Activated T-cell treated with anti-CD3 and anti-CD28 coated beads, Interleukin-2, amount 50 U/mL, for 4 hours (primary cell): Measurements from ENCODE around the gene R3HCC1L. TPM values are rescaled to one million over a fixed set of nuclear protein-coding genes. Genes with fewer than 3 reads are reported as not detected.

ENCODE experiments used
- ATAC-seq, 2 donors: fragments of 200-7000 bp; cut with Tn5 transposase; one replicate each; pipeline ENCODE4 v1.10.0; 2021
- DNase-seq: peaks from one replicate; pipeline ENCODE4 v3.0.0-alpha.2; 2020
- H3K27me3 Mint-ChIP-seq: one replicate; pipeline ENCODE4 v1.8.0; 2021; ENCODE audit warnings: low read depth, mixed read lengths
- H3K36me3 Mint-ChIP-seq: one replicate; pipeline ENCODE4 v1.8.0; 2022; ENCODE audit warnings: mixed read lengths; ENCODE audit not compliant: insufficient read depth
- H3K4me1 Mint-ChIP-seq: one replicate; pipeline ENCODE4 v1.8.0; 2021; ENCODE audit warnings: low read depth, mixed read lengths
- H3K4me3 Mint-ChIP-seq: one replicate; pipeline ENCODE4 v1.8.0; 2021; ENCODE audit warnings: mild to moderate bottlenecking, moderate library complexity, mixed read lengths
- H3K9me3 Mint-ChIP-seq: one replicate; pipeline ENCODE4 v1.8.0; 2021; ENCODE audit warnings: mixed read lengths
- total RNA-seq, 3 donors: library from RNA; stranded (reverse); gene quantifications; one replicate each; pipeline ENCODE4 v1.2.1, GENCODE V29; 2021

R3HCC1L gene
- total RNA-seq, 3 donors from 2014 or later, result 16.8 to 19.6 (median 18.9) TPM

DNA sequence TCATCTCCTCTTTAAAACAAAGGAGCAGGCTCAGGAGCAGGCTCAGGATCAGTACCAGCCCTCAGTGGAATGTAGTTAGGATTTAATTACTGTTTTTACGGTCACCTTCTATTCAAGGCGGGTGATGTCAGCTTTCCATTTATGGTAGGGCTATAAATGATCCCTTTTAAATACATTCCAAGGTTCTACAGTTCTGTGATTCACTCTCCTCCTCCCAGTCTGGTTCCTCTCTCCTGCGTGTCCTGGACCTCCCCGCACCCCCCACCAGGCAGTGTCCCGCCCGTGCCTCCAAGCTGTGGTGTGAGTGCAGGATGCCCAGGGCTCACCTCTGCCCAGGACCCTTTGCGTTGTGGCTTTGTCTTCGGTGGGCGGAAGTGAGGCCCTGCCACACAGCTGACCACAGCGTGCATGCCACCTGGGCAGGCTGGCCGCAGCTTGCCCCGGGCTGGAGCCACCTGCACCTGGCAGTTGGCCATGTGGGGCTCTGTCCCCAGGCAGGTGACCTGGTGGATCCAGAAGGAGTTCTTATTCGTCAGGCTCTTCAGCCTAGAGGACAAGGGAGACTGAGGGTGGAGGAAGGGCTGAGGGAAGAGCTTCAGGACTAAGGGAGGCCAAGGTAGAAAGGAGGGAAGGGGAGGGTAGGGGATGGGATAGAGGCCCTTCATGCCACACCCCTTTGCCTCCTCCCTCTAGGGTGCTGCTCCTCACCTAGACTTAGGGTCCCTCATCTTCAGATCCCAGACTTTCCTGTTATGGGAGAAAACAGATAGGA lies 124.4 kb downstream of the R3HCC1L start:
- no peaks in the 10 kb centered on the region for H3K9me3 Mint-ChIP-seq
- DNase-seq (no peak), ATAC-seq (no peak)
- H3K27me3 Mint-ChIP-seq, result no peaks in the 10 kb centered on the region
- H3K4me3 Mint-ChIP-seq, result no peak overlapping the region
- no peaks in the 10 kb centered on the region for H3K4me1 Mint-ChIP-seq
- peaks cover 14% of the 10 kb centered on the region for H3K36me3 Mint-ChIP-seq

DNA sequence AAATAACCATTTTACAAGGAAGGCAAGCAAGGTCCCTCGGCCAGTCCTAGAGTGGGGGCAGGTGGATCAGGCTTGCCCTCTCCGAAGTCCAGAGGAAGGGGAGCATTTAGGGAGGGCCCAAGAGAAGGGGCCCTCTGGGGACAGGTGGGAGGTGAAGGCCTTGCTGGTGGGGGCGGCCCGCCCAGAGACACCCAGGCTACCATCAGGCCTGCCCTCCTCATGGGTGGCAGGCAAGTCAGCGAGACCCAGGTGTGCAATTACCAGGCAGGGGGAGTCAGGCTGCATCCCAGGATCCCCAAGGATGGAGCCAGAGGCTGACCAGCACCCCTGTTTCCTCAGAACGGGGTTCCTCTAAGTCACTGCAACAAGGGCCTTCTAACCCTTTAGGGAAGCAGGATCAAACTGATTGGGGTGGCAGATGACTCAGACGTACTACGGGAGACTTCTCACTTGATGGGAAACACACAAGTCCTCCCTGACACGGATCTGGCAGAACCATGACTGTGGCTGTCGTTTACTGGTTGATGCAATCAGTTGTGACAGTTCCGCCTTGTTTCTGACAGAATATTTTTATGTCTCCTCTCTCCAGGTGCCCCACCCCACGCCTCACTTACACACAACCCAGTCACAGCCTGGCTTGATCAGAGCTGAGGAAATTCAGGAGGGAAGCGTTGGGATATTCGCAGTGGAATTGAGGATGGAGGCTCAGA lies 125.3 kb downstream of the R3HCC1L start:
- H3K36me3 Mint-ChIP-seq, result peaks cover 10% of the 10 kb centered on the region
- H3K4me1 Mint-ChIP-seq, result no peaks in the 10 kb centered on the region
- ATAC-seq (no peak), DNase-seq (no peak)
- no peaks in the 10 kb centered on the region for H3K9me3 Mint-ChIP-seq
- no peaks in the 10 kb centered on the region for H3K27me3 Mint-ChIP-seq
- H3K4me3 Mint-ChIP-seq, result no peak overlapping the region

DNA sequence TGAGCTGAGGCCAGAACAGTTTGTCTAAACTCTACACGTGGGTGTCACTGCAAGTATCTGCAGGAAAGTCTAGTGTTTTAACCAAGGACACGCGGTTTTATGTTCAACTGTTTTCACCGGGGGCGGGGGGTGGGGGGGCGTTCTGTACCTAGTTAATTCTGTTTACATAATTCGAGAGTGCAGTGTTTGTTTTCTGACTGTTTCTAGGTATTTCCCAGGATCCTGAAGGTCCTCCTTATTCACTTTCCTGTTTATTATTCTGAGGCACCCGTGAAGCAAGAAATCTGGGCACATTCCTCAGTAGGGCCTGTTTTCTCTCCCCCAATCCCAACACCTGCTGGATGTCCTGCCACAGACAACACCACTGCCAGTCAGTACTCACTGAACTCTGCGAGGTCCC lies 125.9 kb downstream of the R3HCC1L start:
- Mint-ChIP-seq H3K4me3 (no peak overlapping the region), H3K36me3 (peaks cover 10% of the 10 kb centered on the region), H3K27me3 (no peaks in the 10 kb centered on the region), H3K9me3 (no peaks in the 10 kb centered on the region), H3K4me1 (no peaks in the 10 kb centered on the region)
- DNase-seq (no peak), ATAC-seq (no peak)

DNA sequence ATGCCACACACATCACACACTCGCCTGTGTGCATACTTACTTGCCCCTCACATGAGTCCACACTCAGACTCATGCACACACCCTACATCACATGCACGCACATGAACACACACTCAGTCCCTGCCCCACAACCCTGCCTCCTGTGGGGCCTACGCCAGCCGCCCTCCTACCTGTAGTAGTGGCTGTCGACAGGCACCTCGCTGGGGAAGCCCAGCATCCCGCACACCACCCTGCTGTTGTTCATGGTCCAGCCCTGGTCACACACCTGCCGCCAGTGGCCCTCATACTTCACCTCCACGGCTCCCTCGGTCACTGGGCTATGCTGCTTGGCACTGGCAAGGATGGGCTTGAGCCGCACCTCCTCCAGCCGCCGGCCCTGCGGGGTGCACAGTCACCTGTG lies 126.3 kb downstream of the R3HCC1L start:
- Mint-ChIP-seq H3K27me3 (no peaks in the 10 kb centered on the region), H3K4me3 (no peak overlapping the region), H3K36me3 (peaks cover 10% of the 10 kb centered on the region), H3K4me1 (no peaks in the 10 kb centered on the region), H3K9me3 (no peaks in the 10 kb centered on the region)
- ATAC-seq (no peak), DNase-seq (no peak)

- DNase-seq (no peak), ATAC-seq (no peak)
- Mint-ChIP-seq H3K4me3 (no peak overlapping the region), H3K36me3 (peaks cover 6% of the 10 kb centered on the region), H3K9me3 (no peaks in the 10 kb centered on the region), H3K27me3 (peaks cover 8% of the 10 kb centered on the region), H3K4me1 (no peaks in the 10 kb centered on the region)
Observed at GRCh38 chr10:98261436-98262277, 127.2 kb downstream of the R3HCC1L start.

DNA sequence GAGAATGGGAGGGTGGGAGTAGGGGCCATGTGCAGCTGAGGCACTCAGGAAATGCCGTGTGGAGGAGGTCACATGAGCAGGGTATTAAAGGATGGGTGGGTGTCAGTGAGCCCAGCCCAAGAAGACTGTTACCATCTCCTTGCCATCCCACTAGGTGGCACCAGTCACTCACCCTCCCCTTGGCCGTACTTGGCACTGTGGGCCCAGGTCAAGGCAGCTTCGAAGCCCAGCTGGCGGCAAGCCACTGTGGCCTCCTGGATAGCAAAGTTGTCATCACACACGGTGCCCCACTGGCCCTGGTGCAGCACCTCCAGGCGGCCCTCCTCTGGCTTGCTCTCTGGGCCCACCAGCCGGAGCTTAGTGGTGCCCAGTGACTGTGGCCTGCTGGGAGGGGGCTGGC lies 128.1 kb downstream of the R3HCC1L start:
- peaks cover 16% of the 10 kb centered on the region for H3K27me3 Mint-ChIP-seq
- peaks cover 4% of the 10 kb centered on the region for H3K36me3 Mint-ChIP-seq
- ATAC-seq (no peak), DNase-seq (no peak)
- H3K9me3 Mint-ChIP-seq, result no peaks in the 10 kb centered on the region
- H3K4me3 Mint-ChIP-seq, result no peak overlapping the region
- no peaks in the 10 kb centered on the region for H3K4me1 Mint-ChIP-seq

GRCh38 chr10:98263088-98263487 lies 128.6 kb downstream of the R3HCC1L start:
- ATAC-seq, result no peak
- peaks cover 19% of the 10 kb centered on the region for H3K27me3 Mint-ChIP-seq
- H3K4me3 Mint-ChIP-seq, result no peak overlapping the region

GRCh38 chr10:98264378-98265065 lies 130.1 kb downstream of the R3HCC1L start:
- Mint-ChIP-seq H3K36me3 (peaks cover 3% of the 10 kb centered on the region), H3K4me3 (no peak overlapping the region), H3K4me1 (no peaks in the 10 kb centered on the region), H3K27me3 (peaks cover 27% of the 10 kb centered on the region), H3K9me3 (no peaks in the 10 kb centered on the region)
- DNase-seq, result no peak
- ATAC-seq, result no peak

More at GRCh38 chr10:98263088-98263487, 128.6 kb downstream of the R3HCC1L start:
- no peak for DNase-seq
- H3K9me3 Mint-ChIP-seq, result no peaks in the 10 kb centered on the region
- no peaks in the 10 kb centered on the region for H3K4me1 Mint-ChIP-seq
- peaks cover 3% of the 10 kb centered on the region for H3K36me3 Mint-ChIP-seq

- no peaks in the 10 kb centered on the region for H3K4me1 Mint-ChIP-seq
- peaks cover under 1% of the 10 kb centered on the region for H3K36me3 Mint-ChIP-seq
- no peak for ATAC-seq
- no peak for DNase-seq
- no peak overlapping the region for H3K4me3 Mint-ChIP-seq
- peaks cover 37% of the 10 kb centered on the region for H3K27me3 Mint-ChIP-seq
- no peaks in the 10 kb centered on the region for H3K9me3 Mint-ChIP-seq
Observed at GRCh38 chr10:98265403-98266378, 131.2 kb downstream of the R3HCC1L start.

GRCh38 chr10:98266647-98267046 lies 132.2 kb downstream of the R3HCC1L start:
- Mint-ChIP-seq H3K4me1 (no peaks in the 10 kb centered on the region), H3K9me3 (no peaks in the 10 kb centered on the region), H3K4me3 (no peak overlapping the region), H3K36me3 (no peaks in the 10 kb centered on the region), H3K27me3 (peaks cover 43% of the 10 kb centered on the region)
- no peak for DNase-seq
- ATAC-seq, result no peak

DNA sequence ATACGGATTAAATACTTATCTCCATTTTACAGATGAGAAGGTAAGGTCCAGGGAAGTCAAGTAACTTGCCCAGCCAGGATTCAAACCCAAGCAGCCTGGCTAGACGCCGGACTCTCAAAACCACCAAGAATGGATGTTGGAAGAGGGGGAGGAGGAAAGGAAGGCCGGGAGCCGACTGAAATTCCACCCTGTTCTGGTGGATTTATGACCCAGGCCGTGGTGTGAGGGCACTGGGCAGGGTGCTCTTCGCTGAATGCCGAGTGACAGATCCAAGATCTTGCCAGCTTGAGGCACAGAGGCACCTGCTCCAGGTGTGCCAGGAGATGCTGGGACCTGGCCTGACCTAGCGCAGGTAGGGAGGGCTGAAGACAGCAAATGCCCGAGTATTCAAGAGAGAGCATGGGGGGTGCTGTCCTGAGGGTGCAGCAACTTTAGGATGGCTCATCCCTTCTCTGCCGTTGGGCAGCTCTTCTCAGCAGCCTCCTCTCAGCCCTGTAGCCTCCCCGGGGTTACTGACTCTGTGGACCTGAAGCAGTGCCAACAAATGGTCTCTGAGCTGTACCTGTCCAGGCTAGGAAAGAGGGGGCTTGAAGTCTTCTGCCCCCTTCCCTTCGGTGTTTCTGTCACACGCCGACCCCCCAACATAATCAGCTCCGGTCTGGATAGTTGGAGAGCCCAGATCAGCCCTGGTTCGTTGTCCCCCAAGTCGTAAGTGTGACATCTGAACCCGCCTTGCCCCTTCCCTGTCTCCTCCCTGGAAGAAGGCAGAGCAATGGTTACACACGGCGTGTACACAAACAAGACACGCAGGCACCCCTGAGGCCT lies 132.8 kb downstream of the R3HCC1L start:
- H3K36me3 Mint-ChIP-seq, result no peaks in the 10 kb centered on the region

DNA sequence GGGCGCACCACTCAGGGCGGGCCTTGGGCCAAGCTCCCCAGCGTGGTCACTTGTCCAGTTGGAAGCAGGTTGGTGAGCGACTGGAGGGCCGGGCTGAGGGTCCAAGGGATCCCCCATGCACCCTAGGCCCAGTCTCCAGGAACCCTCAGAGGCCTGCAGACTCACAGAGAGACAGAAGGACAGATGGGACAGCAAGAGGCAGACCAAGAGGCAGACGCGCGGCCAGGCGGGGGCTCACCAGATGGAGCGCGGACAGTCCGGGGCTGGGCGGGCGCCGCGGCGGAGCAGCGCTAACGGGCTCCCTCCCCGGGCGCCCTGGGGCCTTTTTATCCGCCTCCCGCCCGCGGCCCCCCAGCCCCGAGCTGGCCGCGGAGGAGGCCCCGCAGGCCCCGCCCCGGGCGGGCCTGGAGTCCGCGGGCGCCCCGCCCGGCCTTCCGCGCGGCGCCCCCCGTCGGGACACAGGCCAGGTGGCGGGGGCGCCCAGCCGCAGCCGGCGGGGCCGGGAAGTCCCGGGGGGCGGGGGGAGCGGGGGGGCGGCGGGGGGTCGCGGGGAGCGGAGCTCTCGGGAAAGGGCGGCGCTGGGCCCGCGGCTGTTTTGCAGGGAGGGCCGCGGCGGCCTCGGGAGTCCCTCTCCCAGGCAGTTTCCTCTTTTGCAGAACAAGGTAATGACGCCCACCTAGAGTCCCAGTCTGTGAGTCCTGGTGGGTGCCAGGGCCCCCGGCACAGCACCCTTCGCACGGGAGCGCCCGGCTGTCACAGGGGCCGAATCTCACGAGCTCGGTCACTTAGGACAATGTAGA lies 133.6 kb downstream of the R3HCC1L start, which contains the start of gene LOXL4:
TSS of gene LOXL4 (minus strand) at position 301 of the 800 bp plus-strand sequence. CDS start 5,175 bp downstream, outside the sequence.
- H3K4me3 Mint-ChIP-seq, result peak within 1 kb of the TSS; percentile 65
- no peaks in the 10 kb centered on the region for H3K4me1 Mint-ChIP-seq
- no peaks in the 10 kb centered on the region for H3K9me3 Mint-ChIP-seq
- H3K36me3 Mint-ChIP-seq, result no peaks in the 10 kb centered on the region
- DNase-seq (no peak), ATAC-seq (peak; percentile 39 to 55)
- peaks cover 48% of the 10 kb centered on the region for H3K27me3 Mint-ChIP-seq

More for the DNA sequence above, 132.8 kb downstream of the R3HCC1L start:
- peaks cover 47% of the 10 kb centered on the region for H3K27me3 Mint-ChIP-seq
- H3K4me1 Mint-ChIP-seq, result no peaks in the 10 kb centered on the region
- ATAC-seq, result no peak
- no peak for DNase-seq
- no peaks in the 10 kb centered on the region for H3K9me3 Mint-ChIP-seq
- H3K4me3 Mint-ChIP-seq, result peak overlapping the region; percentile 65
